Measurements from ENCODE around the gene ABCF1.

The ABCF1 gene

DNA sequence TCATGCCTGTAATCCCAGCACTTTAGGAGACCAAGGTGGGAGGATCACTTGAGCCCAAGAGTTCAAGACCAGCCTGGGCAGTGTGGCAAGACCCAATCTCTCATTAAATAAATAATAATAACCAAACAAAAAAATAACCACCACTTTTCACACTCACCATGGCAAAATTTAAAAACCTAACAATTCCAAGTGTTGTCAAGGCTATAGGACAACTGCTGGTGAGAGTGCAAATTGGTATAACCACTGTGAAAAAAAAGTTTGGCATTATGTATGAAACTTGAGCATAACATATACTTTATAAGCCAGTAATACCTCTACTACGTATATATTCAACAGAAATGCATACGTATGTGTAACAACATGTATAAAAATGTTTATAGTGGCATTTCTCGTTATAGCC lies 10.3 kb upstream of the ABCF1 start:
- no peak for DNase-seq

DNA sequence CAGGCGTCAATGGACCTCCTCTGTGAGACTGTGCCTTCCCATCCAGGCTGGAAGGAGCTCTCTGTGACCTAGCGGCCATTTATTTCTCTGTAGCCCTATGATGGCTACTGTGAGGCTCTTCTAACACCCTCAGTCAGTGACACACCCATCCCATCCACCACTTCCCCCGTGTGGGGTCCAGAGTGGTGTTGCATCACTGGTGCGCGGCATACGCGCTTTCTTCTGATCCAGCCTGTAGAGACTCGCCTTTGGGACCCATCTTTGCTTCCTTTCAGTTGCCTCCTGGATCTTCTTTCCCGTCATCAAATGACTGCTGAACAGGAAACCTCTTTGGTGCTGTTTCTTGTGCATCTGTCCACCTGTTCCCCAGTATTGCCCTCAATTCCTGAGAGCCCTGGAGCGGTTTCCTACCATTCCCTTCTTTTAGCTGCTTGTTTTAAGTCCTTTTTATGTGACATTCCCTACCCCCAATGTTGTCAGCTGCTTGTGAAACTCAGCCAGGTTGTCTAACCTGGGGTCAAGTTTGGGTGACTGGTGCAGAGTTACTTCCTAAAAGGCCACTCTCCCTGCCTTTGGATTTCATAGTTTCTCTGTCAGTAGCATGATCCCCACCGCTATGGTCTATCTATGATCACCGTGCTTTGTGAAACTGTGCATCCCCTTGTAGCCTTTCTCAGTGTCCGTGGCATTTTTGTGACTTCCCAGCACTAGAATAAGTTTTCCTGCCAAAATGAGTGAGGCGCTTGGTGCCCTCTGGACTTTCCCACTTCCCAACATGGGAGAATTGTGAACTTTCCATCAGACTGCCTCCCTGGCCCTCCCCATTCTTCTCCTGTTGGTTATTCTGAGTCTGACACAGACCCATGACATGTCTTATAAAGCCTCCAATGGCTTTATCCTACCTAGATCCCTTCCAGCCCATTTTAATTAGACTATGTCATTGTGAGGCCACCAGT lies 8.5 kb upstream of the ABCF1 start:
- DNase-seq: no peak

DNA sequence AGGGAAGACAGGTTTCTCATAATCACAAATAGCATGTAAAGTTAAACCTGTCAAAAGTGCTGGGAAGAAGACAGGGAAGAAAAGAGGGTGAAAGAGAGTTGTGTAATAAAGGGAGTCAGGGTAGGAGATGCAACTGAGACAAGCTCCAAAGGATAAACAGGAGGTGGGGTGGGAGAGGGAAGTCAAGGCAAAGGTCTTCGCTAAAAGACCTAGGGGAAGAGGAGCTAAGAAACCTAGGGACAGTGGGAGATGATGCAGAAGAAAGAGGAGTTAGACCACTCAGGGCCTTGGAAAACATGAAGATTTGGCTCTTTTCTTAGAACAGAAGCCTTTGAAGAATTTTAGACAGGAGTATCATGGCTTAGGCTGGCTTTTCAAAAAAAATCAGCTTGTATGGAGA lies 7.1 kb upstream of the ABCF1 start:
- no peak for DNase-seq

DNA sequence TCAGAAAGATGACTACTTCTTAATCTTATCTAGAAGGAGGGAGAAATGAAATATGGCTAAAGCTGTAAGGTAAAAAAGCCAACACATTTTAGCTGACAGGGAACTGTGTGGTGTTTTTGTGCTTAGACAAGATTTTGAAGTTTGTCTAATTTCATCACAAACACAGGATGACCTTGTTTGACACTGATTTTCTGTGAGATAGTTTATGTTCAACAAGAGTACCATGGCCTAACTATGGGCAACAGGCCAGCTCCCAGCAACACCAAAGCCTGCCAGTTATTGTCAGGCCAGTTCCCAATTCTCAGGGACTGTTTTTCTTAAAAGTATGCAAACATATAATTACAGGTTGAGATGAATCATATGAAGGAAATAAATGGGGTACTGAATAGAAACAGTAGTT lies 5.5 kb upstream of the ABCF1 start:
- DNase-seq: no peak

DNA sequence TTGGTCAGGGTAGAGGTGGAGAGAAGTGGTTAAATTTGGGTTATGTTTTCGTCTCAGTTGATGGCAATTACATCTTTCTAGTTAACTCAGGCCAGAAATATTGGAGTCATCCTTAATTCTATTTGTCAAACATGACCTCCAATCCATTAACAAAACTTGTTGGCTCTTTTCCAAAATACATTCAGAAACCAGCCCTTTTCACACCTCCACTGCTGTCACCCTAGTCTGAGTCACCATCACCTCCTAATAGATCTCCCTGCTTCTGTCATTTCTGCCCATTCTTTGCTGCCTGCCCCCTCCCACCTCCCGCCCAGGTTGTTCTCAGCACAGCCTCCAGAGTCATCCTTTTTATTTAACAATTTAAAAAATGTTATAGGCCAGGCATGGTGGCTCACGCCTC lies 3.0 kb upstream of the ABCF1 start:
- no peak for DNase-seq

DNA sequence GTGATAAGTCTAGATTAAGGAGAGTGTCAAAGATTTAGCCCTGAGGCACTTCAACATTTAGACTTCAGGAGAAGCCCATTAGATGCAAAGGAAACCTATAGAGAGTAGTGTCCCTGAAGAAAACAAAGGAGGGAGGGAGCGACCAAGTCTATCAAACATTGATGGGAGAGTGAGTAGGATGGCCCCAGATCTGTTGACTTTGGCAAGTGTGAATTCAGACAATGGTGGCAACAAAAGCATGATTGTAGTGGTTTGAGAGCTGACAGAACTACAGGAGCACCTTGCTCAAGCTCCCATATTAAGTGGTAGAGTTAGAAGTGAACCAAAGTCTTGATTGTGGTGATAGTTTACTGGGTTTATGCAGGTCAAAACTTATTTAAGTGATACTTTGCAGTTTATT lies 979 bp upstream of the ABCF1 start:
- no peak for DNase-seq

DNA sequence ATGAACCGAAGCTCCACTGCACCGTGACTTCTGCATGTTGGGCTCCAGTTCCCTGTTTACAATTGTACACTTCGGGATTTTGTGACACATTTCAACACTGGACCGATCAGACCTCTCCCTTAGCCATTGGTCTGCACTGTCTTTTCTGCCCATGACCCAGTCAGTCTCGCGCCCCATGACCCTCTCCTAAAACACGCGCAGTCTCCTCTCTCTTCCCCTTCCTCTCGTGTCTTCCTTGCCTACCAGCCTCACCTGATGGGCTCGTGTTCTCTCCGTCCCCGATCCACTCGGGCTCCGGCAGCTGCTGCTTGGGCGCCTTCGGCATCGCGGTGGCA lies 535 bp upstream of the ABCF1 start:
- DNase-seq: no peak

DNA sequence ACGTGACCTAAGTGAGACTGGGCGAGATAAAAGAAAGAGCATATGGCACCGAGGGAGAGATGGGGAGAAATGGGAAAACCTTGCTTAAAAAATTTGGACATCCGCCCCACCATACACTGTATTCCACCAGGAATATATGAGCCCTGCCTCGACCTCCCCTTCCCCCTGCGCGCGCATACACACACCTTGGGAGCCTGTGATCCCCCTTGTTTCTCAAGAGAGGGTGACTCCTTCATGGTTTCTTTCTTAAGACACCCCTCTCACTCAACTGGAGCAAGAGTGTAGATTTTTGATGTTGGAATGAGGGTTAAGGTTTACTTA lies 480 bp downstream of the ABCF1 start:
- no peak for DNase-seq

DNA sequence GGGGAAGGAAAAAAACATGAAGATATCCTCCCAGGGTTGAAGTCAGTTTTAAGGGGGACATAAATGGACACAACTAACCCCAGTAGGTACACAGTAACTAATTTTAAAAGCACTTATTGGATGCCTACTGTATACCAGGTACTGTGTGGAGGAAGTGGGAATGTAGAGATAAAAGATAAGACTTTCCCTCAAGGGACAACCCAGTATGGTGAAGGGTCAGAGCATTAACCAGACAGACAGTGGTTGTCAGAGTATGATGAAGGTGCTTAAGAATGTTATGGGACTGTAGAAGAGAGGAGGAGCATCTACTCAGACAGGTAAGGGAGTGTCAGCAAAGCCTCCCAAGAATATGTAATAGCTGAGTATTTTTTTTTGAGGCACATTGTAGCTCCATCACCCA lies 906 bp downstream of the ABCF1 start:
- no peak for DNase-seq

DNA sequence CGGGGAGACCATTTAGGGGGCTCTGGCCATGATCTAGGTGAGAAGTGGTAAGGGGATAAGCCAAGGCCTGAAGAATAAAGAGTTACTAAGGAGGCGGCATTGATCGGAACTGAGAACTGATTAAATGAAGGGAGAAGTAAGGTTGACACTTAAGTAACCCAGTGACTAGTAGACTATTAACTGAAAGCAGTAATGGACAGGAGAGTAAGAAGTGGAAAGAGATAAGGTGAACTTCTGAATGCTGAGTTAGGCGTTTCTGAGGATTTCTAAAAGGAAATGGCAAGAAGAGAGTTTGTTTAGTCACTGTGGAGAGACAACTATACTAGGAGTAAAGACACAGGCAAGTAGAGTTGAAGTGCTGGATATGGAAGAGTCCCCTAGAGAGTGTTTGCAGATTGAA lies 1.9 kb downstream of the ABCF1 start:
- no peak for DNase-seq

DNA sequence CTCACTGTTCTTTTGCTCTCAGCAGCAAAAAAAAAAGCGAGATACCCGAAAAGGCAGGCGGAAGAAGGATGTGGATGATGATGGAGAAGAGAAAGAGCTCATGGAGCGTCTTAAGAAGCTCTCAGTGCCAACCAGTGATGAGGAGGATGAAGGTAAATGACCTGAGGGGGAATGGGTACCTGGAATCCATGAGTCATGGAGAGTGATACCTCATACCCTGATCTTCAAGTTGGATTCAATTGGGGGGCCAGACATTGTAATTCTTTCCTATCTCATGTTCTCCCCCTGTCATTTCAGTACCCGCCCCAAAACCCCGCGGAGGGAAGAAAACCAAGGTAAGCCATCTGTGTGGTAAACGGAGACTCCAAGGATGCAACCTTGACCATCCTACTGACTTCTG lies 6.8 kb downstream of the ABCF1 start:
- no peak for DNase-seq

DNA sequence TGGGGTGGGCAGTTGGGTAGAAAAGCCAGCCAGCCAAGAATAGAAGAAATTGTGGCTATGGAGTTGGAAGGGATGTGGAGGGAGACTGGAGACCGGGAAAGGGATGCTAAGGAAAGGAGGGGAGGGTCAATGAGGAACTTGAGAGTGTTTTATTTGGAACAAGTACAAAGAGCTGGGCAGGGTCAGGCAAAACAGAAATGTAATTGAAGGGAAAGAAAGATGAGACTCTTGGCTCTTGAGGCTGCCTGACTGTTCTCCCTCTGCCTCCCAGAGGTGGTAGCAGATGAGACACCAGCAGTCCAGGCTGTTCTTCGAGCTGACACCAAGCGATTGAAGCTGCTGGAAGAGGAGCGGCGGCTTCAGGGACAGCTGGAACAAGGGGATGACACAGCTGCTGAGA lies 12.7 kb downstream of the ABCF1 start:
- no peak for DNase-seq

DNA sequence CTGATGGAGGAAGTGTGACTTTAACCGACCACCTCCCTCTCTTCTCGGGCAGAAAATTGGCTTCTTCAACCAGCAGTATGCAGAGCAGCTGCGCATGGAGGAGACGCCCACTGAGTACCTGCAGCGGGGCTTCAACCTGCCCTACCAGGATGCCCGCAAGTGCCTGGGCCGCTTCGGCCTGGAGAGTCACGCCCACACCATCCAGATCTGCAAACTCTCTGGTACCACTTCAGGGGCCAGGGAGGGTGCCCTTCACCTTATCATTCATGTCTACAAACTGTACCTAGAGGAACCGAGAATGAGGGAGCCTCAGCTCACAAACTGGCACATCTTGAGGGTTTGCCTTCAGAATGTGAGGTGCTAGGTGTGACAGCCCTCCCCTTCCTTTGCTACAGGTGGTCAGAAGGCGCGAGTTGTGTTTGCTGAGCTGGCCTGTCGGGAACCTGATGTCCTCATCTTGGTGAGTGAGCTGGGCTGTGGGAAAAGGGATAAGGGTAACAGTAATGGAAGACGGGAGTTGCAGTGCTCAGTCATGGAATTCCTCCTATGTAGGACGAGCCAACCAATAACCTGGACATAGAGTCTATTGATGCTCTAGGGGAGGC lies 18.6 kb downstream of the ABCF1 start:
- DNase-seq: no peak

DNA sequence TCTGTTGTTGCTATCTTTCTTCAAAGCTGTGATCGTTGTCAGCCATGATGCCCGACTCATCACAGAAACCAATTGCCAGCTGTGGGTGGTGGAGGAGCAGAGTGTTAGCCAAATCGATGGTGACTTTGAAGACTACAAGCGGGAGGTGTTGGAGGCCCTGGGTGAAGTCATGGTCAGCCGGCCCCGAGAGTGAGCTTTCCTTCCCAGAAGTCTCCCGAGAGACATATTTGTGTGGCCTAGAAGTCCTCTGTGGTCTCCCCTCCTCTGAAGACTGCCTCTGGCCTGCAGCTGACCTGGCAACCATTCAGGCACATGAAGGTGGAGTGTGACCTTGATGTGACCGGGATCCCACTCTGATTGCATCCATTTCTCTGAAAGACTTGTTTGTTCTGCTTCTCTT lies 19.3 kb downstream of the ABCF1 start:
- no peak for DNase-seq

DNA sequence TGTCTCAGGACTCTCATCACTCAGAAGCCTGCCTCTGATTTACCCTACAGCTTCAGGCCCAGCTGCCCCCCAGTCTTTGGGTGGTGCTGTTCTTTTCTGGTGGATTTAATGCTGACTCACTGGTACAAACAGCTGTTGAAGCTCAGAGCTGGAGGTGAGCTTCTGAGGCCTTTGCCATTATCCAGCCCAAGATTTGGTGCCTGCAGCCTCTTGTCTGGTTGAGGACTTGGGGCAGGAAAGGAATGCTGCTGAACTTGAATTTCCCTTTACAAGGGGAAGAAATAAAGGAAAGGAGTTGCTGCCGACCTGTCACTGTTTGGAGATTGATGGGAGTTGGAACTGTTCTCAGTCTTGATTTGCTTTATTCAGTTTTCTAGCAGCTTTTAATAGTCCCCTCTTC lies 19.8 kb downstream of the ABCF1 start:
- no peak for DNase-seq

DNA sequence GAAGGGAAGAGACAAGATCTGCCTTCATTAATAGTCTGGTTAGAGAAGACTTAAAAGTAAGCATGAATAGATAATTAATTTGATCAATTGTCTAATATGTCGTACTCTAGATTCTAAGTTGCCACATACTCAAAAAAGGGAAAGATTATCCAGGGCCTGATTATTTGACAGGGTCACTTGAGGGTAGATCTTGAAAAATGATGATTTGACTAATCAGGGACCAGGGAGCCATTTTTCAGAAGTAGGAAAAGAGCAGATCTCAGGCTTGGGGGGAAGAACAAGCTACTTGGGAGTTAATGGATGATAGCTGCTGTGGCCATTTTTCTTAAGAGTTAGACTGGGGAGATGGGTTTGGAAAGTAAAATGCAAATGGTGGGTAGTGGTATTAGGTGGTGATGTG lies 21.0 kb downstream of the ABCF1 start:
- no peak for DNase-seq

DNA sequence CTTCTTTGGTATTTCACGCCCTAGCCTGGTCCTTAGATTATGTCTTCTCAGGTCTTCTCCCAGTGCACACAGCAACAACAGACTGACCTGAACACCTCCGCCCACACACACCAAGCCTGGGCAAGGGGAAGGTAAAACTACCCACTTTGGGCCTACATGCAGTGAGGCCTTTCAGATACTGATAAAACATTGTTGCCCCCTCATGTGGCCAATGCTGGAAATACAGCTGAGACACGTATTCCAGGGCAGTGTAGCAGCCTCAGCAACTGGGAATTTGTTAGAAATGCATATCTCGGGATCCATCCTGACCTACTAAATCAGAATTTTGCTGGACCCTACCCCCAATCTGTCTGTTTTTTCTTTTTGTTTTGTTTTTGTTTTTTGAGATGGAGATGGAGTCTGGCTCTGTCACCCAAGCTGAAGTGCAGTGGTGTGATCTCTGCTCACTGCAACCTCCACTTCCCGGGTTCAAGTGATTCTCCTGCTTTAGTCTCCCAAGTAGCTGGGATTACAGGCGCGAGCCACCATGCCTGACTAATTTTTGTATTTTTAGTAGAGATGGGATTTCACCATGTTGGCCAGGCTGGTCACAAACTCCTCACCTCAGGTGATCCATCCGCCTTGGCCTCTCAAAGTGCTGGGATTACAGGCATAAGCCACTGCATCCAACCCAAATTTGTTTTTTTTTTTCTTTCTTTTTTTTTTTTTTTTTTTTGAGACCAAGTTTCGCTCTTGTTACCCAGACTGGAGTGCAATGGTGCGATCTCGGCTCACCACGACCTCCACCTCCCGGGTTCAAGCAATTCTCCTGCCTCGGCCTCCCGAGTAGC lies 26.3 kb downstream of the ABCF1 start:
- DNase-seq: peak; percentile 71

DNA sequence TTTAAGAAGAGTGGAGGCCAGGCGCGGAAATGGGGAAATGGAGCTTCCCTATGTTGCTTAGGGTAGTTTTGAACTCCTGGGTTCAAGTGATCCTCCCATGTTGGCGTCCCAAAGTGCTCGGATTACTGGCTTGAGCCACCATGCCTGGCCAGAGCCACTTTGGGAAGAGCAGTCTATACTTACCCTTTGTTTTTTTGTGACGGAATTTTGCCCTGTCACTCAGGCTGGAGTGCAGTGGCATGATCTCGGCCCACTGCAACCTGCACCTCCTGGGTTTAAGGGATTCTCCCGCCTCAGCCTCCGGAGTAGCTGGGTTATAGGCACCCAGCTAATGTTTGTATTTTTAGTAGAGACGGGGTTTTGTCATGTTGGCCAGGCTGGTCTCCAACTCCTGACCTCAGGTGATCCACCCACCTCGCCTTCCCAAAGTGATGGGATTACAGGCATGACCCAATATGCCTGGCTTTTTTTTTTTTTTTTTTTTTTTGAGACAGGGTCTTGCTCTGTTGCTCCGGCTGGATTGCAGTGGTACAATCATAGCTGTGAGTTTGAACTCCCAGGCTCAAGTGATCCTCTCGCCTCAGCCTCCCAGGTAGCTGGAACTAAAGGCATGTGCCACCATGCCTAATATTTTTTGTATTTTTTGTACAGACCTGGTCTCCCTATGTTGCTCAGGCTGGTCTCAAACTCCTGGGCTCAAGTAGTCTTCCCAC lies 27.8 kb downstream of the ABCF1 start:
- no peak for DNase-seq

DNA sequence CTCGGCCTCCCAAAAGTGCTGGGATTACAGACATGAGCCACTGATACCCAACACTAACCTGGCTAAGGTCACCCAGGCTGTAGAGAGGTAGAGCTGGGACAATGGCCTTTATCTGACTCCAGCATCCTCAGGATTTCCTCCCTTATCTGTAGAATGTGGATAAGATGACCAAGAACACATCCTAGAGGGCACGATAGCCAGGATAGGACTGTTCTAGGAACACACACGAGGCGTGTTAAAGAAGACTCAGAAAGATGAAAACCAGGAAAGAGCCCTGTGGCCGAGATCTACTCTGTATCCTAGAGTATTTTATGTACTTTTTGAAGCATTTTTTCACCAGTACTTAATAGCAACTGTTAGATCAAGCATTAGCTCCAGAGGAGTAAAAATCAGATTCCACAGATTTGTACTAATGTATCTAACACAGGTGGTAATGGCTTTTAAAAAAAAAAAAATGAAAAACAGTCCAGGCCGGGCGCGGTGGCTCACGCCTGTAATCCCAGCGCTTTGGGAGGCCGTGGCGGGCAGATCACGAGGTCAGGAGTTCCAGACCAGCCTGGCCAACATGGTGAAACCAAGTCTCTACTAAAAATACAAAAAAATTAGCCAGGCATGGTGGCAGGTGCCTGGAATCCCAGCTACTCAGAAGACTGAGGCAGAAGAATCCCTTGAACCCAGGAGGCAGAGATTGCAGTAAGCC lies 28.5 kb downstream of the ABCF1 start:
- DNase-seq: no peak

DNA sequence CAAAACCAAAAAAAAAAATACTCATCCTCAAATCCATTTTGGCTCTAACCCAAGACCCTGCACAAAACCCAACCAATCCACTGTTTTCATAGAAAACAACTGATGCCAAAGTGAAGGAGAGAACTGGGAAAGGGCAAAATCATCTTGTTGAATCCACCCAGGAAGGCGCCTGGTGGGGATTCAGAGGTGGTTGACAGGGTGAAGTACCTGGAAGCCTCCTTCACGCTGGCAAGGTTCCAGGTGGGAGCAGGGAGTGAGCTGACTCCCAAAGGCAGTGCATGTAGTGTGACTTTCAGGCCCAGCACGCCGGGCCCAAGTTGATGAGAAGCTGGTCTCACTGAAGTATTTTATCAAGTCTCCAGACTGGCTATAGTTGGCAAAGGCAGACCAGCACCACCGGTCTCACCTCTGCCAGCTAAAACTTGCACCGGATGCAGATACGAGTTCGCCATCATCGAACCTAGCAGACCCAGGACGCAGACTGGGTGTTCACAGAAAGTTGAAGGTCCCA lies 29.3 kb downstream of the ABCF1 start:
- DNase-seq: no peak

DNA sequence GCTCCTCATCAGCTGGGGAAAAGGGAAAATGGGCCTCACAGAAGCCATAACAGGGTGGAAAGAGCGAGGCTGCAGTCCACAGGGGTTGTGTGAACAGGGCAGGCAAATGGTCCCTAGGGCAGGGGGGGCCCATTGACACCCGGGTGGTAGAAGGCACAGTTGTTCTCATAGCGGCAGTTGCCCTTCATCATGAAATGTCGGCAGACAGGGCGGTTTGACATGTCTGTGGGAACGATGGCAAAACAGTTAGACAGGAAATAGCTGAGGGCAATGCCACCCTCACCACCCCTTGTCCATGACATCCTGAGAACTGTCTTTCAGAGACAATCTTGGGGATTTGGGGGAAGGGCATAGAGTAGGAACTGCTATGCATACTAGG lies 30.2 kb downstream of the ABCF1 start:
- peak; percentile 25 for DNase-seq

DNA sequence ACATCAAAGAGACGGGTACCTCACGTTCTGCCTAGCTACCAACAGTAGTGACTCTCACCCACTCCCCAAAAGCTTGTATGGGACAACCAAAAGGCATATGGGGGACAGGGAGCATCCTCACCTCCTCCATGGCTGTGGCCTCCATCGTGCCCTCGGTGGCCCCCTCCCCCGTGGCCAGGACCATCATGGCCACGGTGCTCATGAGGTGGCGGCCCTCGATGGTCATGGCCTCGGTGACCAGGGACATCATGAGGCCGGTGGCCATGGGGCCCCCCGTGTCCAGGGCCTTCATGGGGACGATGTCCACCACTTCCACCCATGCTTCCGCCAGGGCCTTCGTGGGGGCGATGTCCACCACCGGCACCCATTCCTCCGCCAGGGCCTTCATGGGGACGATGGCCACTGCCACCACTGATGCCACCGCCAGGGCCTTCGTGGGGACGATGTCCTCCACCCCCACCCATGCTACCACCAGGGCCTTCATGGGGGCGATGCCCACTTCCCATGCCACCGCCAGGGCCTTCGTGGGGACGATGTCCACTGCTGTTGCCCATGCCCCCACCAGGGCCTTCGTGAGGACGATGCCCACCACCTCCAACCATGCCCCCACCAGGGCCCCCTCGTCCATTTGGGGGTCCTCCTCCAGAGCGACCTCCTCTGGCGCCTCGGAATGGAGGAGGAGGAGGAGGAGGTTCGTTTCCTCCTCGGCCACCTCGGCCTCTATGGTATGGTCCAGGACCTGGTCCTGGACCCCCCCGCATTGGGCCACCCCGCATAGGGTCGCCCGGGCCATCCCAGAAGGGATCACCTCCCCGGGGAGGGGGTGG lies 30.8 kb downstream of the ABCF1 start:
- DNase-seq: no peak
